Measurements from ENCODE around the gene CAGE1.

GRCh38 chr6:7313505-7314165, 75.9 kb downstream of the CAGE1 start:
- TF ChIP-seq CTCF (conservative IDR thresholded peaks at IDR 0.05; ENCODE audit: low read depth, low read length) (no peak), EZH2phosphoT487 (IDR thresholded peaks at IDR 0.05; ENCODE audit: borderline replicate concordance, low read length) (no peak)
